ENCODE data around the gene SVOPL. TPM values are rescaled to one million over a fixed set of nuclear protein-coding genes. Genes with fewer than 3 reads are reported as not detected.

The SVOPL gene
- not detected in 5 replicates for total RNA-seq (2022; extraction: Qiagen RNA extraction)

GRCh38 chr7:138700857-138701536 is at the start of gene SVOPL:
TSS of gene SVOPL (minus strand) at chr7:138701362. CDS start at chr7:138679045, 22,317 bp downstream.

Other genes with a start within 250 kb of the SVOPL start
- 7.2 to 7.7 TPM (median 7.3 TPM) in 5 replicates for gene TRIM24, start 241.1 kb downstream of the SVOPL start, total RNA-seq (2022; extraction: Qiagen RNA extraction)
- not detected in 5 replicates for gene TMEM213, start 96.6 kb upstream of the SVOPL start, total RNA-seq (2022; extraction: Qiagen RNA extraction)
- gene ATP6V0A4, start 96.8 kb upstream of the SVOPL start, total RNA-seq (2022; extraction: Qiagen RNA extraction): 0.14 to 0.27 TPM (median 0.18 TPM) in 5 replicates

Data from A549 treated with Mapracorat at 1 μM for 4 hours (cell line).